WTC11 (cell line): Measurements from ENCODE around the gene PFKFB4. TPM values are rescaled to one million over a fixed set of nuclear protein-coding genes. Genes with fewer than 3 reads are reported as not detected.

Experiments used
- ATAC-seq: fragments of 200-7000 bp; cut with Tn5 transposase; 2 replicates; pipeline ENCODE4 v1.10.0; 2021; ENCODE audit warnings: mild to moderate bottlenecking, moderate library complexity
- CTCF ChIA-PET: fragments of 300-600 bp; sonication (Branson Sonifier 250); formaldehyde crosslinking; loops from one replicate; lab custom pipeline; 2021; ENCODE audit warnings: antibody characterized with exemption; lab: Charles Lee
- POLR2A ChIA-PET: fragments of 350-600 bp; sonication (Branson Sonifier 250); formaldehyde crosslinking; loops from one replicate; lab custom pipeline; 2021; ENCODE audit warnings: antibody characterized with exemption; lab: Charles Lee
- DNase-seq: peaks from one replicate; pipeline ENCODE4 v3.0.0; 2021; ENCODE audit warnings: low spot score
- H3K27ac Mint-ChIP-seq: 2 replicates; pipeline ENCODE4 v1.8.0; 2021; ENCODE audit warnings: mixed read lengths
- H3K27me3 Mint-ChIP-seq: 2 replicates; pipeline ENCODE4 v1.8.0; 2021; ENCODE audit warnings: low read depth, mild to moderate bottlenecking, moderate library complexity, mixed read lengths
- H3K36me3 Mint-ChIP-seq: 2 replicates; pipeline ENCODE4 v1.8.0; 2021; ENCODE audit warnings: mixed read lengths
- H3K4me1 Mint-ChIP-seq: 2 replicates; pipeline ENCODE4 v1.8.0; 2022; ENCODE audit warnings: mixed read lengths
- H3K4me3 Mint-ChIP-seq: 2 replicates; pipeline ENCODE4 v1.8.0; 2021; ENCODE audit warnings: mild to moderate bottlenecking, moderate library complexity, mixed read lengths
- H3K9me3 Mint-ChIP-seq: 2 replicates; pipeline ENCODE4 v1.8.0; 2021; ENCODE audit warnings: mixed read lengths
- ATF6 ChIP-seq: sonication (generic); formaldehyde crosslinking; IDR thresholded peaks from 2 replicates; pipeline ENCODE4 v1.8.1; 2023; ENCODE audit warnings: mild to moderate bottlenecking, missing genetic modification reagents
- CREM ChIP-seq: sonication (generic); formaldehyde crosslinking; IDR thresholded peaks from 2 replicates; pipeline ENCODE4 v1.8.1; 2022; ENCODE audit warnings: mild to moderate bottlenecking, missing genetic modification reagents, moderate library complexity
- ESRRA ChIP-seq: sonication (generic); formaldehyde crosslinking; IDR thresholded peaks from 2 replicates; pipeline ENCODE4 v1.8.1; 2022; ENCODE audit warnings: mild to moderate bottlenecking, missing genetic modification reagents, borderline replicate concordance
- FOXJ3 ChIP-seq: sonication (generic); formaldehyde crosslinking; IDR thresholded peaks from 2 replicates; pipeline ENCODE4 v1.9.0; 2021; ENCODE audit warnings: missing genetic modification reagents, mild to moderate bottlenecking, borderline replicate concordance
- GTF2I ChIP-seq: fragments of 250-450 bp; sonication (Bioruptor Pico); conservative IDR thresholded peaks from 2 replicates; pipeline ENCODE4 v1.4.0; 2021; ENCODE audit warnings: mild to moderate bottlenecking
- HMGA2 ChIP-seq: fragments of 250-450 bp; sonication (Bioruptor Pico); IDR thresholded peaks from 2 replicates; pipeline ENCODE4 v1.4.0; 2021; ENCODE audit warnings: mild to moderate bottlenecking, moderate library complexity
- HMGXB4 ChIP-seq: sonication (generic); formaldehyde crosslinking; IDR thresholded peaks from 2 replicates; pipeline ENCODE4 v1.8.1; 2023; ENCODE audit warnings: mild to moderate bottlenecking, moderate library complexity, missing genetic modification reagents
- IRF1 ChIP-seq: sonication (generic); formaldehyde crosslinking; IDR thresholded peaks from 2 replicates; pipeline ENCODE4 v1.8.0; 2023; ENCODE audit warnings: missing genetic modification reagents
- JAZF1 ChIP-seq: fragments of 250-450 bp; sonication (Bioruptor Pico); IDR thresholded peaks from 2 replicates; pipeline ENCODE4 v1.9.0; 2021; ENCODE audit warnings: moderate library complexity, mild to moderate bottlenecking, inconsistent platforms
- JUN ChIP-seq: sonication (generic); formaldehyde crosslinking; IDR thresholded peaks from 2 replicates; pipeline ENCODE4 v1.8.0; 2023; ENCODE audit warnings: mild to moderate bottlenecking, missing genetic modification reagents
- MXD4 ChIP-seq: fragments of 250-450 bp; sonication (Bioruptor Pico); IDR thresholded peaks from 2 replicates; pipeline ENCODE4 v1.8.0; 2021; ENCODE audit warnings: mild to moderate bottlenecking, moderate library complexity, borderline replicate concordance
- MYBL2 ChIP-seq: sonication (generic); formaldehyde crosslinking; IDR thresholded peaks from 2 replicates; pipeline ENCODE4 v1.8.1; 2023; ENCODE audit warnings: mild to moderate bottlenecking, moderate library complexity, missing genetic modification reagents
- NFATC4 ChIP-seq: fragments of 250-450 bp; sonication (Bioruptor Pico); IDR thresholded peaks from 2 replicates; pipeline ENCODE4 v1.9.0; 2021; ENCODE audit warnings: mild to moderate bottlenecking
- OVOL2 ChIP-seq: fragments of 250-450 bp; sonication (Bioruptor Pico); IDR thresholded peaks from 2 replicates; pipeline ENCODE4 v1.9.0; 2021; ENCODE audit warnings: mild to moderate bottlenecking, borderline replicate concordance
- PREB ChIP-seq: sonication (generic); formaldehyde crosslinking; IDR thresholded peaks from 2 replicates; pipeline ENCODE4 v1.8.1; 2022; ENCODE audit warnings: mild to moderate bottlenecking, missing genetic modification reagents, moderate library complexity, borderline replicate concordance
- SMAD4 ChIP-seq: sonication (generic); formaldehyde crosslinking; IDR thresholded peaks from 2 replicates; pipeline ENCODE4 v1.8.0; 2022; ENCODE audit warnings: mild to moderate bottlenecking, missing genetic modification reagents
- SOX15 ChIP-seq: fragments of 250-450 bp; sonication (Bioruptor Pico); IDR thresholded peaks from 2 replicates; pipeline ENCODE4 v1.9.0; 2021; ENCODE audit warnings: mild to moderate bottlenecking
- TEAD1 ChIP-seq: sonication (generic); formaldehyde crosslinking; IDR thresholded peaks from 2 replicates; pipeline ENCODE4 v1.8.0; 2022; ENCODE audit warnings: mild to moderate bottlenecking, missing genetic modification reagents
- TP53 ChIP-seq: sonication (generic); formaldehyde crosslinking; IDR thresholded peaks from 2 replicates; pipeline ENCODE4 v1.8.1; 2023; ENCODE audit warnings: mild to moderate bottlenecking, missing genetic modification reagents
- USF2 ChIP-seq: sonication (generic); formaldehyde crosslinking; IDR thresholded peaks from 2 replicates; pipeline ENCODE4 v1.8.1; 2023; ENCODE audit warnings: mild to moderate bottlenecking, missing genetic modification reagents, moderate library complexity
- ZBTB43 ChIP-seq: sonication (generic); formaldehyde crosslinking; IDR thresholded peaks from 2 replicates; pipeline ENCODE4 v1.8.1; 2023; ENCODE audit warnings: mild to moderate bottlenecking, missing genetic modification reagents
- ZNF232 ChIP-seq: sonication (generic); formaldehyde crosslinking; IDR thresholded peaks from 2 replicates; pipeline ENCODE4 v1.8.0; 2022; ENCODE audit warnings: mild to moderate bottlenecking, missing genetic modification reagents
- ZNF263 ChIP-seq: sonication (generic); formaldehyde crosslinking; IDR thresholded peaks from 2 replicates; pipeline ENCODE4 v1.8.1; 2022; ENCODE audit warnings: low read depth, mild to moderate bottlenecking, moderate library complexity, missing genetic modification reagents
- ZNF396 ChIP-seq: fragments of 250-450 bp; sonication (Bioruptor Pico); IDR thresholded peaks from 2 replicates; pipeline ENCODE4 v1.8.0; 2021; ENCODE audit warnings: mild to moderate bottlenecking, moderate library complexity, borderline replicate concordance
- ZNF416 ChIP-seq: fragments of 250-450 bp; sonication (Bioruptor Pico); IDR thresholded peaks from 2 replicates; pipeline ENCODE4 v1.9.0; 2021; ENCODE audit warnings: mild to moderate bottlenecking, inconsistent platforms
- total RNA-seq: library from RNA; stranded (reverse); gene quantifications from 3 replicates; pipeline ENCODE4 v1.2.3, GENCODE V29; 2021

Gene PFKFB4
- total RNA-seq, 1 experiment from 2014 or later: 18.0 TPM

GRCh38 chr3:48524970-48525369 lies 31.6 kb downstream of the PFKFB4 start:
- CTCF ChIA-PET: interaction anchor here (1.6 to 2.8 kb wide), 3 partner anchors 18 to 89 kb away, joined by 4 to 9 read pairs (median 6); no protein-coding TSS in a partner anchor
- no peak for ATAC-seq
- peaks cover 54% of the 10 kb centered on the region for H3K36me3 Mint-ChIP-seq

GRCh38 chr3:48521635-48522034 lies 35.0 kb downstream of the PFKFB4 start:
- no peak overlapping the region for H3K4me3 Mint-ChIP-seq
- H3K36me3 Mint-ChIP-seq: peaks cover 35% of the 10 kb centered on the region
- no peak overlapping the region for H3K27ac Mint-ChIP-seq
- no peak for DNase-seq
- POLR2A ChIA-PET: no interaction called here
- TF ChIP-seq SMAD4 (CRISPR knock-in tag) (no peak), SOX15 (CRISPR knock-in tag) (no peak), USF2 (CRISPR knock-in tag) (no peak), ZNF396 (no peak), MYBL2 (CRISPR knock-in tag) (no peak), OVOL2 (CRISPR knock-in tag) (no peak), FOXJ3 (CRISPR knock-in tag) (no peak), CREM (CRISPR knock-in tag) (no peak), NFATC4 (CRISPR knock-in tag) (no peak), HMGA2 (CRISPR knock-in tag) (no peak), MXD4 (CRISPR knock-in tag) (no peak), TP53 (CRISPR knock-in tag) (no peak), HMGXB4 (CRISPR knock-in tag) (no peak), JUN (no peak), ZNF416 (CRISPR knock-in tag) (no peak), IRF1 (CRISPR knock-in tag) (no peak), ZNF232 (CRISPR knock-in tag) (no peak)
- no peaks in the 10 kb centered on the region for H3K4me1 Mint-ChIP-seq
- CTCF ChIA-PET: no interaction called here
- no peak for ATAC-seq
- no peaks in the 10 kb centered on the region for H3K27me3 Mint-ChIP-seq
- no peaks in the 10 kb centered on the region for H3K9me3 Mint-ChIP-seq

More at GRCh38 chr3:48524970-48525369, 31.6 kb downstream of the PFKFB4 start:
- Mint-ChIP-seq H3K27me3 (no peaks in the 10 kb centered on the region), H3K9me3 (peaks cover 4% of the 10 kb centered on the region; the same call in 1 of the 2 replicates)
- POLR2A ChIA-PET: interaction anchor here (0.5 kb wide), 1 partner anchor 1143 kb away, joined by 3 read pairs; no protein-coding TSS in a partner anchor
- no peak for TF ChIP-seq GTF2I (CRISPR knock-in tag)
- no peak for TF ChIP-seq TEAD1 (CRISPR knock-in tag)
- TF ChIP-seq PREB (CRISPR knock-in tag): no peak
- TF ChIP-seq ATF6: no peak
- TF ChIP-seq MYBL2 (CRISPR knock-in tag): no peak
- no peak for TF ChIP-seq FOXJ3 (CRISPR knock-in tag)
- no peak for TF ChIP-seq ZBTB43 (CRISPR knock-in tag)
- no peak for TF ChIP-seq ZNF263
- TF ChIP-seq ESRRA (CRISPR knock-in tag): no peak
- no peak for TF ChIP-seq JAZF1 (CRISPR knock-in tag)
- TF ChIP-seq, all 79 proteins: peak for 0
- H3K4me3 Mint-ChIP-seq: no peak overlapping the region
- H3K4me1 Mint-ChIP-seq: no peaks in the 10 kb centered on the region
- H3K27ac Mint-ChIP-seq: peak overlapping the region; percentile 47
- no peak for DNase-seq
